CD1c-positive myeloid dendritic cell (primary cell): ENCODE data around the gene PHF12.

Experiments
- DNase-seq: peaks from one replicate; pipeline ENCODE4 v3.0.0-alpha.2; 2016; ENCODE audit errors: extremely low spot score

Gene PHF12

GRCh38 chr17:28902819-28903545 is 48.3 kb downstream of the PHF12 start, which contains the start of gene DHRS13:
Gene DHRS13, minus strand, starts transcription at chr17:28903079. Its CDS starts 135 bp downstream, at chr17:28902944.
- peak; percentile 95 for DNase-seq

GRCh38 chr17:28901866-28902818 is 49.2 kb downstream of the PHF12 start:
- peak; percentile 11 for DNase-seq

- no peak for DNase-seq
Observed at GRCh38 chr17:28900986-28901726, 50.2 kb downstream of the PHF12 start.

- DNase-seq: no peak
Observed at GRCh38 chr17:28899212-28899815, 52.0 kb downstream of the PHF12 start.

GRCh38 chr17:28898527-28898955 is 52.8 kb downstream of the PHF12 start:
- DNase-seq: no peak

GRCh38 chr17:28897769-28898526 is 53.4 kb downstream of the PHF12 start:
- no peak for DNase-seq

GRCh38 chr17:28896884-28897768 is 54.2 kb downstream of the PHF12 start, which contains the start of gene FLOT2:
Gene FLOT2, minus strand, starts transcription at chr17:28897733. Its CDS starts 159 bp downstream, at chr17:28897574.
- peak; percentile 66 for DNase-seq

GRCh38 chr17:28896491-28896883 is 54.8 kb downstream of the PHF12 start:
- DNase-seq: no peak

GRCh38 chr17:28895794-28896447 is 55.4 kb downstream of the PHF12 start:
- DNase-seq: no peak

- DNase-seq: peak; percentile 67
Observed at GRCh38 chr17:28893248-28894183, 57.8 kb downstream of the PHF12 start.

- DNase-seq: no peak
Observed at GRCh38 chr17:28892024-28892423, 59.3 kb downstream of the PHF12 start.

- DNase-seq: no peak
Observed at GRCh38 chr17:28891201-28891600, 60.1 kb downstream of the PHF12 start.

GRCh38 chr17:28889996-28890395 is 61.3 kb downstream of the PHF12 start:
- DNase-seq: peak; percentile 41

GRCh38 chr17:28888832-28889231 is 62.5 kb downstream of the PHF12 start:
- DNase-seq: no peak

GRCh38 chr17:28887871-28888471 is 63.3 kb downstream of the PHF12 start:
- no peak for DNase-seq

GRCh38 chr17:28885951-28886350 is 65.4 kb downstream of the PHF12 start:
- no peak for DNase-seq

GRCh38 chr17:28885363-28885762 is 66.0 kb downstream of the PHF12 start:
- DNase-seq: no peak
